Smooth muscle cell (in vitro differentiated cells): ENCODE data around the gene PCDH9. TPM values are rescaled to one million over a fixed set of nuclear protein-coding genes. Genes with fewer than 3 reads are reported as not detected.

ENCODE experiments used
- DNase-seq: peaks from one replicate; lab custom pipeline; 2025; ENCODE audit not compliant: unreplicated experiment; lab: John Stamatoyannopoulos, UW
- H2AFZ ChIP-seq: fragments of 200-600 bp; sonication (generic); 2 replicates; pipeline ENCODE4 v1.6.0; 2016; ENCODE audit warnings: antibody characterized with exemption, low read depth, mild to moderate bottlenecking
- H3F3A ChIP-seq: fragments of 200-600 bp; sonication (generic); 2 replicates; pipeline ENCODE4 v1.6.0; 2017; ENCODE audit warnings: antibody characterized with exemption, low read depth
- H3K27ac ChIP-seq: fragments of 200-600 bp; sonication (generic); 2 replicates; pipeline ENCODE4 v1.5.1; 2016; ENCODE audit warnings: low read depth, mild to moderate bottlenecking
- H3K27me3 ChIP-seq: fragments of 200-600 bp; sonication (generic); 2 replicates; pipeline ENCODE4 v1.6.1; 2016; ENCODE audit warnings: low read depth, mild to moderate bottlenecking
- H3K36me3 ChIP-seq: fragments of 200-600 bp; sonication (generic); 2 replicates; pipeline ENCODE4 v1.5.1; 2016; ENCODE audit warnings: low read depth
- H3K4me1 ChIP-seq: fragments of 200-600 bp; sonication (generic); 2 replicates; pipeline ENCODE4 v1.5.1; 2016; ENCODE audit warnings: low read depth
- H3K4me2 ChIP-seq: fragments of 200-600 bp; sonication (generic); 2 replicates; pipeline ENCODE4 v1.6.0; 2016; ENCODE audit warnings: mild to moderate bottlenecking
- H3K4me3 ChIP-seq: fragments of 200-600 bp; sonication (generic); 2 replicates; pipeline ENCODE4 v1.5.1; 2016; ENCODE audit warnings: mild to moderate bottlenecking
- H3K79me2 ChIP-seq: fragments of 200-600 bp; sonication (generic); 2 replicates; pipeline ENCODE4 v1.6.0; 2016; ENCODE audit warnings: low read depth, mild to moderate bottlenecking
- H3K9ac ChIP-seq: fragments of 200-600 bp; sonication (generic); 2 replicates; pipeline ENCODE4 v1.6.0; 2016; ENCODE audit warnings: low read depth
- H3K9me3 ChIP-seq: fragments of 200-600 bp; sonication (generic); replicated peaks from 2 replicates; pipeline ENCODE4 v1.5.1; 2016; ENCODE audit warnings: low read depth
- H4K20me1 ChIP-seq: fragments of 200-600 bp; sonication (generic); 2 replicates; pipeline ENCODE4 v1.6.0; 2016; ENCODE audit warnings: low read depth
- CTCF ChIP-seq: fragments of 200-600 bp; sonication (generic); IDR thresholded peaks from 2 replicates; pipeline ENCODE4 v1.5.1; 2017; ENCODE audit warnings: borderline replicate concordance, mild to moderate bottlenecking, antibody characterized with exemption; ENCODE audit not compliant: insufficient read depth, poor library complexity, severe bottlenecking
- WGBS: methylation state at CpG from one replicate; pipeline ENCODE4 v1.1.7; 2016; ENCODE audit warnings: low lambda C conversion rate; 5-methylcytosine and 5-hydroxymethylcytosine counted together
- polyA plus RNA-seq: library from polyadenylated mRNA; unstranded; fragments of >200 nt; fragmentation: Nextera tagmentation; extraction: Ambion mirVana; gene quantifications from 2 replicates; pipeline ENCODE4 v1.2.1, GENCODE V29; 2016
- total RNA-seq: library from RNA; depleted of rRNA; stranded (reverse); fragments of >200 nt; gene quantifications from 2 replicates; pipeline ENCODE4 v1.2.3, GENCODE V29; 2014

Gene PCDH9
- total and polyA plus RNA-seq, 2 experiments from 2014 or later: 0.65 to 1.9 TPM

- no peak overlapping the region for H3K27ac ChIP-seq
Measured at GRCh38 chr13:66491251-66491650, 738.9 kb downstream of the PCDH9 start.

GRCh38 chr13:66489586-66489985 is 740.5 kb downstream of the PCDH9 start:
- Histone ChIP-seq H3K79me2 (no peaks in the 10 kb centered on the region), H3K27ac (no peak overlapping the region), H3K4me1 (no peaks in the 10 kb centered on the region), H3K4me3 (no peak overlapping the region), H3K4me2 (no peak overlapping the region), H3F3A (no peaks in the 10 kb centered on the region), H3K9ac (no peak overlapping the region), H3K27me3 (no peaks in the 10 kb centered on the region), H4K20me1 (no peaks in the 10 kb centered on the region), H3K9me3 (no peaks in the 10 kb centered on the region), H2AFZ (no peak overlapping the region), H3K36me3 (no peaks in the 10 kb centered on the region)
- no peak for TF ChIP-seq CTCF
- 56% methylated on average over 2 of the region's 2 CpGs for WGBS
- DNase-seq: no peak

More at GRCh38 chr13:66491251-66491650, 738.9 kb downstream of the PCDH9 start:
- Histone ChIP-seq H3K36me3 (no peaks in the 10 kb centered on the region), H3K79me2 (no peaks in the 10 kb centered on the region), H3F3A (no peaks in the 10 kb centered on the region), H4K20me1 (no peaks in the 10 kb centered on the region), H2AFZ (no peak overlapping the region), H3K4me2 (no peak overlapping the region), H3K27me3 (no peaks in the 10 kb centered on the region), H3K9ac (no peak overlapping the region), H3K4me1 (no peaks in the 10 kb centered on the region), H3K4me3 (no peak overlapping the region), H3K9me3 (no peaks in the 10 kb centered on the region)
- no peak for DNase-seq
- WGBS: 81% methylated on average over 6 of the region's 6 CpGs
- no peak for TF ChIP-seq CTCF

- WGBS: 100% methylated on average over 1 of the region's 1 CpG
- Histone ChIP-seq H3K9me3 (no peaks in the 10 kb centered on the region), H3K36me3 (no peaks in the 10 kb centered on the region), H2AFZ (no peak overlapping the region), H3K4me1 (no peaks in the 10 kb centered on the region), H4K20me1 (no peaks in the 10 kb centered on the region), H3K79me2 (no peaks in the 10 kb centered on the region), H3K27ac (no peak overlapping the region), H3K9ac (no peak overlapping the region), H3K4me2 (no peak overlapping the region), H3K27me3 (no peaks in the 10 kb centered on the region), H3F3A (no peaks in the 10 kb centered on the region), H3K4me3 (no peak overlapping the region)
- no peak for TF ChIP-seq CTCF
- DNase-seq: no peak
Measured at GRCh38 chr13:66489172-66489571, 741.0 kb downstream of the PCDH9 start.

- no peak overlapping the region for H3K4me2 ChIP-seq
- 92% methylated on average over 9 of the region's 9 CpGs for WGBS
- H3K4me1 ChIP-seq: no peaks in the 10 kb centered on the region
- H3K27me3 ChIP-seq: no peaks in the 10 kb centered on the region
- TF ChIP-seq CTCF: no peak
- H2AFZ ChIP-seq: no peak overlapping the region
- no peaks in the 10 kb centered on the region for H3K36me3 ChIP-seq
- H3K9ac ChIP-seq: no peak overlapping the region
- no peaks in the 10 kb centered on the region for H4K20me1 ChIP-seq
- H3F3A ChIP-seq: no peaks in the 10 kb centered on the region
- no peak for DNase-seq
- H3K4me3 ChIP-seq: no peak overlapping the region
- H3K27ac ChIP-seq: no peak overlapping the region
- no peaks in the 10 kb centered on the region for H3K9me3 ChIP-seq
- no peaks in the 10 kb centered on the region for H3K79me2 ChIP-seq
Measured at GRCh38 chr13:66483712-66484111, 746.4 kb downstream of the PCDH9 start.
